ENCODE measurements around the gene STEEP1. TPM values are rescaled to one million over a fixed set of nuclear protein-coding genes. Genes with fewer than 3 reads are reported as not detected.

The STEEP1 gene
- total RNA-seq, 1 experiment from 2014 or later, result 42.2 TPM

DNA sequence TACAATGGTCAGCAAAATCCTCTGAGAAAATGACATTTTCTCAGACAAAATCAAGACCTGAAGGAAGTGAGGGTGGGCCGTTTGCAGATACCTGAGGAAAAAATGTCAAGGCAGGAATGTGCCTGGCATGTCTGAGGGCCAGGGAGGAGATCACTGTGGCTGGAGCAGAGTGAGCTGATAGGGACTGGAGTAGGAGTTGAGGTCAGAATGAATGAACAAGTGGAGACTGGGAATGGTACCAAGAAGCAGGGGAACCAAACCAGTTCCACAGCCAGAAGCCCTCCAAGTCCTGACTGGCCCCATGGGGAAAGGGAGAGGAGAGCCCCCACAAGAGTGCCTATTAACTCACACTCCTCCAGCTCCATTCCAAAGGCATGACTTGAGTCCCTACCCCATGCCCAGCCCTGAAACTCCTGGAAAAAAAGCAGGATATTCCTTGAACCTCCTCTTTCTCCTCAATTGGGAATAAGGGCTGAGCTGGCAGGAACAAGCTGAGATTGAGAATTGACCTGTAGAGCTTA, 41.5 kb downstream of the STEEP1 start:
- TF ChIP-seq, protein P1, sequence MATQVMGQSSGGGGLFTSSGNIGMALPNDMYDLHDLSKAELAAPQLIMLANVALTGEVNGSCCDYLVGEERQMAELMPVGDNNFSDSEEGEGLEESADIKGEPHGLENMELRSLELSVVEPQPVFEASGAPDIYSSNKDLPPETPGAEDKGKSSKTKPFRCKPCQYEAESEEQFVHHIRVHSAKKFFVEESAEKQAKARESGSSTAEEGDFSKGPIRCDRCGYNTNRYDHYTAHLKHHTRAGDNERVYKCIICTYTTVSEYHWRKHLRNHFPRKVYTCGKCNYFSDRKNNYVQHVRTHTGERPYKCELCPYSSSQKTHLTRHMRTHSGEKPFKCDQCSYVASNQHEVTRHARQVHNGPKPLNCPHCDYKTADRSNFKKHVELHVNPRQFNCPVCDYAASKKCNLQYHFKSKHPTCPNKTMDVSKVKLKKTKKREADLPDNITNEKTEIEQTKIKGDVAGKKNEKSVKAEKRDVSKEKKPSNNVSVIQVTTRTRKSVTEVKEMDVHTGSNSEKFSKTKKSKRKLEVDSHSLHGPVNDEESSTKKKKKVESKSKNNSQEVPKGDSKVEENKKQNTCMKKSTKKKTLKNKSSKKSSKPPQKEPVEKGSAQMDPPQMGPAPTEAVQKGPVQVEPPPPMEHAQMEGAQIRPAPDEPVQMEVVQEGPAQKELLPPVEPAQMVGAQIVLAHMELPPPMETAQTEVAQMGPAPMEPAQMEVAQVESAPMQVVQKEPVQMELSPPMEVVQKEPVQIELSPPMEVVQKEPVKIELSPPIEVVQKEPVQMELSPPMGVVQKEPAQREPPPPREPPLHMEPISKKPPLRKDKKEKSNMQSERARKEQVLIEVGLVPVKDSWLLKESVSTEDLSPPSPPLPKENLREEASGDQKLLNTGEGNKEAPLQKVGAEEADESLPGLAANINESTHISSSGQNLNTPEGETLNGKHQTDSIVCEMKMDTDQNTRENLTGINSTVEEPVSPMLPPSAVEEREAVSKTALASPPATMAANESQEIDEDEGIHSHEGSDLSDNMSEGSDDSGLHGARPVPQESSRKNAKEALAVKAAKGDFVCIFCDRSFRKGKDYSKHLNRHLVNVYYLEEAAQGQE (IDR thresholded peaks at IDR 0.05; ENCODE audit: insufficient read depth in 1 of 2, low read depth in 2 of 2, low read length in 1 of 2), result no peak
- TF ChIP-seq, protein P2, sequence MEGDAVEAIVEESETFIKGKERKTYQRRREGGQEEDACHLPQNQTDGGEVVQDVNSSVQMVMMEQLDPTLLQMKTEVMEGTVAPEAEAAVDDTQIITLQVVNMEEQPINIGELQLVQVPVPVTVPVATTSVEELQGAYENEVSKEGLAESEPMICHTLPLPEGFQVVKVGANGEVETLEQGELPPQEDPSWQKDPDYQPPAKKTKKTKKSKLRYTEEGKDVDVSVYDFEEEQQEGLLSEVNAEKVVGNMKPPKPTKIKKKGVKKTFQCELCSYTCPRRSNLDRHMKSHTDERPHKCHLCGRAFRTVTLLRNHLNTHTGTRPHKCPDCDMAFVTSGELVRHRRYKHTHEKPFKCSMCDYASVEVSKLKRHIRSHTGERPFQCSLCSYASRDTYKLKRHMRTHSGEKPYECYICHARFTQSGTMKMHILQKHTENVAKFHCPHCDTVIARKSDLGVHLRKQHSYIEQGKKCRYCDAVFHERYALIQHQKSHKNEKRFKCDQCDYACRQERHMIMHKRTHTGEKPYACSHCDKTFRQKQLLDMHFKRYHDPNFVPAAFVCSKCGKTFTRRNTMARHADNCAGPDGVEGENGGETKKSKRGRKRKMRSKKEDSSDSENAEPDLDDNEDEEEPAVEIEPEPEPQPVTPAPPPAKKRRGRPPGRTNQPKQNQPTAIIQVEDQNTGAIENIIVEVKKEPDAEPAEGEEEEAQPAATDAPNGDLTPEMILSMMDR (IDR thresholded peaks at IDR 0.05), result no peak
- no peak for TF ChIP-seq TCF7L2 (IDR thresholded peaks at IDR 0.05; ENCODE audit: low read depth, low read length)
- no peak for TF ChIP-seq SIN3A (IDR thresholded peaks at IDR 0.05; ENCODE audit: borderline replicate concordance, insufficient read depth, low read depth, low read length)
- TF ChIP-seq POLR2AphosphoS5 (IDR thresholded peaks at IDR 0.05; ENCODE audit: low read depth, low read length), result no peak
- Histone ChIP-seq H3K27ac (ENCODE audit: low read length) (no peak overlapping the region), H3K4me1 (ENCODE audit: control insufficient read depth, insufficient read depth, low read length) (no peaks in the 10 kb centered on the region), H3K27me3 (ENCODE audit: control insufficient read depth, insufficient read depth, low read length) (no peaks in the 10 kb centered on the region), H3K4me3 (ENCODE audit: low read depth in 2 of 2, low read length in 2 of 2) (no peak overlapping the region), H3K9me3 (ENCODE audit: control insufficient read depth, insufficient read depth, low read depth, low read length) (no peaks in the 10 kb centered on the region), H3K36me3 (ENCODE audit: control insufficient read depth, insufficient read depth, low read length) (no peaks in the 10 kb centered on the region)
- in situ Hi-C loops (cut with HindIII; ENCODE audit: low pct_unique_long_range_greater_than_20kb, low sequenced_read_pairs), result no loop called here
- ChIA-PET CTCF (no interaction called here), POLR2A (interaction anchor here (0.7 kb wide), 1 partner anchor 76 kb away, joined by 3 read pairs; no protein-coding TSS in a partner anchor)
- ATAC-seq (no peak), DNase-seq (ENCODE audit: low read depth, low spot score) (no peak)
- intact Hi-C loops (cut with micrococcal nuclease; ENCODE audit: unreplicated experiment), result no loop called here
- no TSS peak for BruUV-seq (replicated peaks)

DNA sequence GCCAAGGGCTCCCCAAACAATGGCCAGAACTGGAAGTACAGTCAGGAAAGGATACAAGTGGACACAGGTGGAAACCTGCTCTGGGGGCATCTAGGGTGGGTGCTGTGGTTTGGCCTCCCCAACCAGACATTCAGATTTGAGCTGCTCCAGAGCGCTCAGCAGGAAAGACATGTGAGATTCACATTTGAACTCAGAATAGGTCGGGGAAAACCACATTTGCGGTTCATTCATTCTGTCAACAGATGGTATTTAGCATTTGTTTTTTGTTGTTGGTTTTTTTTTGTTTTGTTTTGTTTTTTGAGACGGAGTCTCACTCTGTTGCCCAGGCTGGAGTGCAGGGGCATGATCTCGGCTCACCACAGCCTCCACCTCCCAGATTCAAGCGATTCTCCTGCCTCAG, 44.0 kb downstream of the STEEP1 start:
- TF ChIP-seq, protein P2 (IDR thresholded peaks at IDR 0.05), result no peak
- TF ChIP-seq, protein P1 (IDR thresholded peaks at IDR 0.05; ENCODE audit: insufficient read depth in 1 of 2, low read depth in 2 of 2, low read length in 1 of 2), result no peak
- TF ChIP-seq TCF7L2 (IDR thresholded peaks at IDR 0.05; ENCODE audit: low read depth, low read length) (no peak), SIN3A (IDR thresholded peaks at IDR 0.05; ENCODE audit: borderline replicate concordance, insufficient read depth, low read depth, low read length) (no peak), POLR2AphosphoS5 (IDR thresholded peaks at IDR 0.05; ENCODE audit: low read depth, low read length) (no peak)
- H3K9me3 ChIP-seq (ENCODE audit: control insufficient read depth, insufficient read depth, low read depth, low read length), result no peaks in the 10 kb centered on the region
- DNase-seq (ENCODE audit: low read depth, low spot score) (no peak), ATAC-seq (no peak)
- no peak overlapping the region for H3K4me3 ChIP-seq (ENCODE audit: low read depth in 2 of 2, low read length in 2 of 2)
- H3K36me3 ChIP-seq (ENCODE audit: control insufficient read depth, insufficient read depth, low read length), result no peaks in the 10 kb centered on the region
- in situ Hi-C loops (cut with HindIII; ENCODE audit: low pct_unique_long_range_greater_than_20kb, low sequenced_read_pairs) (no loop called here), intact Hi-C loops (cut with micrococcal nuclease; ENCODE audit: unreplicated experiment) (no loop called here)
- H3K4me1 ChIP-seq (ENCODE audit: control insufficient read depth, insufficient read depth, low read length), result peaks cover 2% of the 10 kb centered on the region; the same call in 1 of the 2 replicates
- H3K27me3 ChIP-seq (ENCODE audit: control insufficient read depth, insufficient read depth, low read length), result no peaks in the 10 kb centered on the region
- CTCF ChIA-PET, result no interaction called here
- POLR2A ChIA-PET, result interaction anchor here (0.6 kb wide), 1 partner anchor 84 kb away, joined by 6 read pairs; no protein-coding TSS in a partner anchor
- H3K27ac ChIP-seq (ENCODE audit: low read length), result no peak overlapping the region
- BruUV-seq (replicated peaks), result no TSS peak
